ENCODE measurements around the gene ABCA10. TPM values are rescaled to one million over a fixed set of nuclear protein-coding genes. Genes with fewer than 3 reads are reported as not detected.

Gene ABCA10
- 0.44 and 1.00 TPM in 2 replicates for total RNA-seq

GRCh38 chr17:69228576-69228975 lies at the start of gene ABCA10:
TSS of gene ABCA10 (minus strand) at chr17:69228824. CDS start at chr17:69225358, 3,466 bp downstream.

DNA sequence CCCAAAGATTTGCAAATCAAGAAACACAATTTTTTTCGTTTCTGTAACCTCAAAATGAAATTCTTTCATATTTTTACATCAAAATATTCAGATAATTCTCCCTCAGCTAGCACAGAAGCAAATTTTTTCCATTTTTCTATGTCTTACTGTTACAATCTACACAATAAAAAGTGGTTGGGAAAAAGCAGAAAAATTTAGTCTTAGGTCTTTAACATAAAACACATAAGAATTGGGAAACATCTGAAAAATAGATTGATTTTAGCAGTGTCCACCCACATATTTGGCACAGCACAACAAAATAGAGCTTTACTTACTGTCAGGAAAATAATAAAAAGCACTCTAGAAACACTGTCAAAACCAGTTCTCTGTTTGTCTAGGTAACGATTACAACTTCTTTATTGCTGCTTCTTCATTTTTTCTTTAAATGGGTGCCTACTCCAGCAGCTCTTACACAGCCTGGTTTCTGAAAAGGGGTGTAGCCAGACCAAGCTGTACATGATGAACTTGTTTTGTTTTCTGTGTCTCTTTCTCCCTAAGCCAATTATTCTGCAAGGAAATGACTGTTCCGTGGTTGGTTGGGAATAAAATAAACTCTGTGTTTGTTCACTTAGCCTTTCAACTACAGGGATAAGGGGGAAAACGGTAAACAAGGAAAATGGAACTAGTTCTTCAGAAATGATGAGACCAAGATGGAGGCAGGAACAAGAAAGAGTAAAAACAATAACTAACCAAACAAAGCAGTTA lies 87.0 kb downstream of the ABCA10 start, which contains the start of gene ABCA6:
TSS of gene ABCA6 (minus strand) at position 465 of the 744 bp plus-strand sequence. CDS start 1,192 bp downstream, outside the sequence.

Other genes starting within 250 kb of the ABCA10 start
- 4.3 and 7.0 TPM in 2 replicates for gene ABCA9, start 167.9 kb downstream of the ABCA10 start, total RNA-seq
- 7.9 and 9.7 TPM in 2 replicates for gene ABCA6, start 86.9 kb downstream of the ABCA10 start, total RNA-seq
- 11.6 and 15.6 TPM in 2 replicates for gene ABCA5, start 98.3 kb upstream of the ABCA10 start, total RNA-seq
- gene MAP2K6, start 185.9 kb upstream of the ABCA10 start, total RNA-seq = 0.87 and 1.2 TPM in 2 replicates